Neural progenitor cell (in vitro differentiated cells): ENCODE measurements around the gene FKBP6.

Experiments
- CTCF ChIP-seq: fragments of 200-600 bp; sonication (generic); IDR thresholded peaks from 2 replicates; pipeline ENCODE4 v1.5.1; 2017; ENCODE audit warnings: antibody characterized with exemption, mild to moderate bottlenecking
- EZH2phosphoT487 ChIP-seq: fragments of 200-600 bp; sonication (generic); IDR thresholded peaks from 2 replicates; pipeline ENCODE4 v1.6.1; 2017; ENCODE audit warnings: antibody characterized with exemption

DNA sequence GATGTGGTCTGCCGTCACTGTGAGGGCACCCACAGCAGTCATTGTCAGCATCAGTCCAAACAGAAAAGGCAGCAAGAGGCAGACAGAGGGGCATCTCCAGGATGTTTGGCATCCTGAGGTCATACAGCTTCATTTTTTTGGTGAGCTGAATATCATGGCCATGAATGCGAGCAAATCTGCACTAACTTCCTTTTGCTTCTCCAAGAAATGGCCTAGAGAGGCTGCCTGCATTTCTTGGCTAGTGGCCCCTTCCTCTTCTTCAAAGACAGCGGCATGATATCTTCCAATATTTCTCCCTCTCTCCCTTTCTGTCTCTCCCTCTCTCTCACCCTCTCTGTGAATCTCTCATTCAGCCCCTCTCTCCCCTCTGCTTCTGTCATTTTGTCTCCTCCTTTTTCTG, 24.8 kb downstream of the FKBP6 start:
- TF ChIP-seq EZH2phosphoT487 = no peak
- TF ChIP-seq CTCF = no peak
